A549 treated with GW870086 at 1 μM for 4 hours (cell line): ENCODE results near the gene STARD3. TPM values are rescaled to one million over a fixed set of nuclear protein-coding genes. Genes with fewer than 3 reads are reported as not detected.

Experiments used
- total RNA-seq: library from RNA; stranded (reverse); fragments of 200-300 nt; extraction: Qiagen RNA extraction; gene quantifications from 5 replicates; pipeline ENCODE4 v1.2.3, GENCODE V29; 2022; ENCODE audit warnings: low read depth

The STARD3 gene
- total RNA-seq, result 52.3 to 59.0 TPM (median 54.0 TPM) in 5 replicates

GRCh38 chr17:39636927-39637736 is at the start of gene STARD3:
TSS of gene STARD3 (plus strand) at chr17:39637144. CDS start at chr17:39653532, 16,388 bp downstream.

DNA sequence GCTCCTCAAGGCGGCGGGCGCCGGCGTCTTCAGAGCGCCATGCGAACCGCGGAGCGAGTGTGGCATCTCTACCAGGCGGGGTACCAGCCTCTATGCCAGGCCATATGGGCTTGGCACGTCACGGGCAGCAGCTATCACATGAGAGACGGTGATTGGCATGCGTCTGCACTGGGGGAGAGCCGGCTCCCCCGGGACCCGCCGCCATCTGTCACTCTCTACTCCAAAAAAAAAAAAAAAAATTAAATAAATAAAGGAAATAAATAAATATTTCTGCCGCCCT is 29.2 kb upstream of the STARD3 start, which contains the start of gene NEUROD2:
Gene NEUROD2, minus strand, starts transcription at position 70 of the 280 bp plus-strand sequence. CDS start 1,321 bp downstream, outside the sequence.

DNA sequence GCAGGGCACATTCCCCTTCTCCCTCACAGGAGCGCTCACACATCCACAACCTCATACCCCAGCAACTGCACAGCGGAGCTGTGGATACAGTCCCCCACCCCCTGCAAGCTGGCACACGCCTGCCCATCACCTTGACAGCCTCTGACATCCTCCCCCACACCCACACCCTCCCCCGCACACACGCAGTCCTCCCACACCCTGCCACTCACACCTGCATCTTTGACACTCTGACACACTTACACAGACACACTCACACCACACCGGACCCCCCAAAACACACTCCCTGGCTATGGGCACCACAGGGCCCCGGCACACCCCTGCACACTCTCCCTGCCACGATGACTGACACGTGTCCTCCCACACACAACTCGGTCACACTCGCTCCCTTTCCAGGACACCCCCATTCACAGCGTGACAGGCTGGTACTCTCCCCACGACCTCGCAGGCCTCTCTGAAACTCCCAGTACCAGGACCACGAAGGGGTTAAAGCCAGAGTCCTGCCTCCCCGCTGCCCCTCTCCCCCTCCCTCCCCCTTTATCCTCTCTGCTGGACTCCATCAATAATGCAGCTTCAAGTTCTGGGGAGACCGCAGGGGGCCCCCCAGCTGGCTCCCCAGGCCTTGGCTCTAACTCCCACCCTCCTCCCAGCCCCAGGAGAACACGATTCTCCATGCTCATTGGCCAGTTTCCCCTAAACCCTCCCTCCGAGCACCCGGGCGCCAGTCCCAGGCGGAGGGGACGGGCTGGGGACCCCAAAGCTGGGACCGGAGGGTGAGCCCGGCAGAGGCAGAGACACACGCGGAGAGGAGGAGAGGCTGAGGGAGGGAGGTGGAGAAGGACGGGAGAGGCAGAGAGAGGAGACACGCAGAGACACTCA is 10.5 kb upstream of the STARD3 start, which contains the start of gene PPP1R1B:
Gene PPP1R1B, plus strand, starts transcription at position 782 of the 876 bp plus-strand sequence. CDS start 441 bp downstream, outside the sequence.

GRCh38 chr17:39664581-39665561 is 27.9 kb downstream of the STARD3 start, which contains the start of gene TCAP:
TSS of gene TCAP (plus strand) at chr17:39665349. CDS start at chr17:39665360, 11 bp downstream.

GRCh38 chr17:39667945-39668924 is 31.3 kb downstream of the STARD3 start, which contains the start of gene PNMT:
TSS of gene PNMT (plus strand) at chr17:39668453. CDS start at chr17:39668476, 23 bp downstream.

GRCh38 chr17:39687546-39688474 is 50.9 kb downstream of the STARD3 start, which contains the start of gene PGAP3:
TSS of gene PGAP3 (minus strand) at chr17:39688057. CDS start at chr17:39688014, 43 bp downstream.

GRCh38 chr17:39699818-39700147 is 62.8 kb downstream of the STARD3 start, which contains the start of gene ERBB2:
TSS of gene ERBB2 (plus strand) at chr17:39700064. CDS start at chr17:39700239, 175 bp downstream.

Other genes starting within 250 kb of the STARD3 start
- 6.3 to 7.8 TPM (median 7.3 TPM) in 5 replicates for gene FBXL20, start 235.5 kb upstream of the STARD3 start, total RNA-seq
- gene MED1, start 185.9 kb upstream of the STARD3 start, total RNA-seq, result 24.9 to 35.6 TPM (median 30.5 TPM) in 5 replicates
- gene CDK12, start 175.7 kb upstream of the STARD3 start, total RNA-seq, result 28.2 to 40.5 TPM (median 36.3 TPM) in 5 replicates
- not detected in 5 replicates for gene NEUROD2, start 29.2 kb upstream of the STARD3 start, total RNA-seq
- gene PPP1R1B, start 10.2 kb upstream of the STARD3 start, total RNA-seq, result 0.14 TPM in 1 of 5 replicates, not detected in the others
- 0.72 to 1.5 TPM (median 1.1 TPM) in 5 replicates for gene TCAP, start 28.2 kb downstream of the STARD3 start, total RNA-seq
- 0.20 to 0.23 TPM in 2 of 5 replicates, not detected in the others for gene PNMT, start 31.3 kb downstream of the STARD3 start, total RNA-seq
- gene PGAP3, start 50.9 kb downstream of the STARD3 start, total RNA-seq, result 6.6 to 8.9 TPM (median 8.5 TPM) in 5 replicates
- gene ERBB2, start 62.9 kb downstream of the STARD3 start, total RNA-seq, result 25.6 to 35.1 TPM (median 32.4 TPM) in 5 replicates
- gene MIEN1, start 93.4 kb downstream of the STARD3 start, total RNA-seq, result 85.3 to 102 TPM (median 94.6 TPM) in 5 replicates
- 2.8 to 5.0 TPM (median 4.2 TPM) in 5 replicates for gene GRB7, start 100.8 kb downstream of the STARD3 start, total RNA-seq
- gene IKZF3, start 227.2 kb downstream of the STARD3 start, total RNA-seq, result not detected in 5 replicates
- gene ZPBP2, start 231.1 kb downstream of the STARD3 start, total RNA-seq, result not detected in 5 replicates